Endothelial cell of umbilical vein (primary cell): ENCODE results near the gene LRRC59. TPM values are rescaled to one million over a fixed set of nuclear protein-coding genes. Genes with fewer than 3 reads are reported as not detected.

Experiments used
- BruUV-seq: library from RNA; stranded (reverse); fragments of 400-500 nt; replicated peaks from 2 replicates; lab custom pipeline; 2021; lab: Mats Ljungman, UMichigan
- CTCF ChIA-PET: fragments of 300-600, 350-600 bp; sonication (Branson Sonifier 250); formaldehyde crosslinking; loops from one replicate; lab custom pipeline; 2021; ENCODE audit warnings: antibody characterized with exemption, inconsistent platforms; lab: Charles Lee
- POLR2A ChIA-PET: fragments of 300-600, 350-600 bp; sonication (Branson Sonifier 250); formaldehyde crosslinking; loops from one replicate; lab custom pipeline; 2021; ENCODE audit warnings: antibody characterized with exemption, inconsistent platforms; lab: Charles Lee
- DNase-seq: peaks from one replicate; pipeline ENCODE4 v3.0.0-alpha.2; 2011; ENCODE audit warnings: low read depth, low spot score
- FAIRE-seq: peaks from 2 replicates; lab custom pipeline; 2011; peaks lifted over from hg19 to GRCh38; lab: Jason Lieb, UNC
- H2AFZ ChIP-seq: 2 replicates; pipeline ENCODE4 v1.6.0; 2012; ENCODE audit warnings: low read depth, low read length, control low read depth, inconsistent platforms
- H3K27ac ChIP-seq: 2 replicates; pipeline ENCODE4 v1.5.1; 2011; ENCODE audit warnings: low read depth, mild to moderate bottlenecking, control low read depth, low read length, moderate library complexity; ENCODE audit not compliant: insufficient read depth
- H3K27me3 ChIP-seq, 2 experiments: 2 replicates each; pipeline versions ENCODE4 v1.6.0 to v1.6.1; 2011; ENCODE audit warnings: low read length in 2 of 2, mixed read lengths in 1 of 2; ENCODE audit not compliant: control insufficient read depth in 2 of 2, insufficient read depth in 2 of 2
- H3K36me3 ChIP-seq, 2 experiments: 2 replicates in 1 of 2; 3 replicates in 1 of 2; pipeline ENCODE4 v1.5.1; 2011; ENCODE audit warnings: low read length in 2 of 2, mild to moderate bottlenecking in 1 of 2, moderate library complexity in 1 of 2; ENCODE audit not compliant: control insufficient read depth in 2 of 2, insufficient read depth in 2 of 2; ENCODE audit errors: extremely low read depth in 1 of 2
- H3K4me1 ChIP-seq: 3 replicates; pipeline ENCODE4 v1.5.1; 2011; ENCODE audit warnings: mild to moderate bottlenecking, low read length; ENCODE audit not compliant: control insufficient read depth, insufficient read depth; ENCODE audit errors: extremely low read depth
- H3K4me2 ChIP-seq: 2 replicates; pipeline ENCODE4 v1.6.1; 2011; ENCODE audit warnings: low read length, control low read depth, mixed read lengths; ENCODE audit not compliant: insufficient read depth
- H3K4me3 ChIP-seq, 3 experiments: fragments of 200-600 bp in 1 of 3; sonication (generic), shearing (Covaris generic) in 1 of 3; replicated peaks in 1 of 3; 2 replicates each; pipeline ENCODE4 v1.5.1; 2011 to 2016; ENCODE audit warnings: control low read depth in 3 of 3, low read length in 3 of 3, mild to moderate bottlenecking in 2 of 3, inconsistent platforms in 1 of 3, low read depth in 1 of 3, moderate library complexity in 1 of 3; ENCODE audit not compliant: insufficient read depth in 1 of 3
- H3K79me2 ChIP-seq: 2 replicates; pipeline ENCODE4 v1.6.0; 2012; ENCODE audit warnings: low read length, inconsistent platforms; ENCODE audit not compliant: control insufficient read depth, insufficient read depth
- H3K9ac ChIP-seq: replicated peaks from 2 replicates; pipeline ENCODE3; 2011; ENCODE audit warnings: low read length, control low read depth; ENCODE audit not compliant: insufficient read depth; ENCODE audit errors: extremely low read depth
- H3K9me1 ChIP-seq: replicated peaks from 3 replicates; pipeline ENCODE4 v1.6.0; 2011; ENCODE audit warnings: mild to moderate bottlenecking, low read length; ENCODE audit not compliant: control insufficient read depth, insufficient read depth; ENCODE audit errors: extremely low read depth
- H3K9me3 ChIP-seq: replicated peaks from 2 replicates; pipeline ENCODE4 v1.5.1; 2012; ENCODE audit warnings: low read length, inconsistent platforms; ENCODE audit not compliant: control insufficient read depth, insufficient read depth
- H4K20me1 ChIP-seq: replicated peaks from 2 replicates; pipeline ENCODE3; 2011; ENCODE audit warnings: mild to moderate bottlenecking, low read length; ENCODE audit not compliant: control insufficient read depth, insufficient read depth; ENCODE audit errors: extremely low read depth
- CTCF ChIP-seq, 2 donors: IDR thresholded peaks; 1 replicate in 1 of 2; 2 replicates in 1 of 2; pipeline ENCODE4 v1.5.1; 2011; ENCODE audit warnings: low read length in 2 of 2, mild to moderate bottlenecking in 2 of 2, moderate library complexity in 2 of 2, control low read depth in 1 of 2, inconsistent platforms in 1 of 2, low read depth in 1 of 2; ENCODE audit not compliant: insufficient read depth in 1 of 2; ENCODE audit errors: extremely low read depth in 1 of 2
- EZH2 ChIP-seq: IDR thresholded peaks from 2 replicates; pipeline ENCODE4 v1.6.1; 2012; ENCODE audit warnings: borderline replicate concordance, low read depth, mild to moderate bottlenecking, moderate library complexity, low read length, inconsistent platforms; ENCODE audit not compliant: severe bottlenecking
- FOS ChIP-seq: IDR thresholded peaks from 2 replicates; pipeline ENCODE4 v1.6.1; 2011; ENCODE audit warnings: mild to moderate bottlenecking, low read length, moderate library complexity, borderline replicate concordance; ENCODE audit not compliant: insufficient read depth
- GATA2 ChIP-seq: IDR thresholded peaks from 2 replicates; pipeline ENCODE4 v1.7.0; 2011; ENCODE audit warnings: low read depth, mild to moderate bottlenecking, moderate library complexity, mixed read lengths, low read length; ENCODE audit not compliant: insufficient read length, insufficient read depth
- JUN ChIP-seq: IDR thresholded peaks from 2 replicates; pipeline ENCODE4 v1.6.1; 2011; ENCODE audit warnings: borderline replicate concordance, low read depth; ENCODE audit not compliant: insufficient read length, insufficient read depth
- MYC ChIP-seq: IDR thresholded peaks from one replicate; pipeline ENCODE4 v1.6.1; 2011; ENCODE audit warnings: mild to moderate bottlenecking, low read depth, low read length
- POLR2A ChIP-seq: IDR thresholded peaks from 2 replicates; pipeline ENCODE4 v1.6.1; 2012; ENCODE audit warnings: low read depth, mild to moderate bottlenecking, control low read depth, low read length
- POLR2AphosphoS5 ChIP-seq: IDR thresholded peaks from 2 replicates; pipeline ENCODE4 v1.6.1; 2012; ENCODE audit warnings: low read depth, mild to moderate bottlenecking, control low read depth, low read length, moderate library complexity; ENCODE audit not compliant: insufficient read depth
- dilution Hi-C: fragments of 300-500 bp; cut with MboI; formaldehyde crosslinking; loops from one replicate; pipeline ENCODE4 v1.15.0; 2019; ENCODE audit warnings: low sequenced_read_pairs; ENCODE audit not compliant: extremely low pct_ligation_motif_present
- intact Hi-C: fragments of 100-400 bp; cut with micrococcal nuclease; formaldehyde crosslinking; loops from one replicate; pipeline ENCODE4 v1.10.0; 2022
- polyA plus RNA-seq, 4 experiments: library from polyadenylated mRNA; depleted of rRNA in 3 of 4; stranded (reverse) in 3 of 4; unstranded in 1 of 4; fragments of >200 nt; gene quantifications; 2 replicates each; pipeline versions ENCODE4 v1.2.1 to v1.2.3, GENCODE V29; 2011 to 2012; ENCODE audit warnings: missing spikeins in 1 of 4
- total RNA-seq: library from RNA; stranded (reverse); gene quantifications from 2 replicates; pipeline ENCODE4 v1.2.3, GENCODE V29; 2021
- TF ChIP-seq, protein P1 (sequence below): IDR thresholded peaks from 2 replicates; pipeline ENCODE4 v1.6.1; 2011; ENCODE audit not compliant: insufficient read depth, insufficient read length

Gene LRRC59
- total and polyA plus RNA-seq, 2 donors (not counting 3 experiments of a cell fraction or from before 2014, with no cell fraction given): 93.9 to 183 TPM

- FAIRE-seq (no peak), DNase-seq (no peak)
- Histone ChIP-seq H3K4me3 (no peak overlapping the region), H3K27me3 (no peaks in the 10 kb centered on the region), H3K4me2 (no peak overlapping the region), H3K9me1 (no peaks in the 10 kb centered on the region), H3K36me3 (peaks cover 0 to 4% of the 10 kb centered on the region in 2 experiments), H3K79me2 (no peaks in the 10 kb centered on the region), H4K20me1 (no peaks in the 10 kb centered on the region), H3K9me3 (no peaks in the 10 kb centered on the region), H3K27ac (no peak overlapping the region), H2AFZ (no peak overlapping the region), H3K9ac (no peak overlapping the region), H3K4me1 (no peaks in the 10 kb centered on the region)
- CTCF ChIA-PET: no interaction called here
- POLR2A ChIA-PET: no interaction called here
- TF ChIP-seq FOS: no peak
- TF ChIP-seq, protein P1, sequence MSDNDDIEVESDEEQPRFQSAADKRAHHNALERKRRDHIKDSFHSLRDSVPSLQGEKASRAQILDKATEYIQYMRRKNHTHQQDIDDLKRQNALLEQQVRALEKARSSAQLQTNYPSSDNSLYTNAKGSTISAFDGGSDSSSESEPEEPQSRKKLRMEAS: no peak
- TF ChIP-seq CTCF (IDR thresholded peaks at IDR 0.05; ENCODE audit: extremely low read depth in 1 of 2, insufficient read depth in 1 of 2, low read depth in 1 of 2, low read length in 2 of 2): no peak
- dilution Hi-C loops: no loop called here
- no TSS peak for BruUV-seq
- intact Hi-C loops: no loop called here
Measured at GRCh38 chr17:50440172-50440837, 43.0 kb upstream of the LRRC59 start.

- no peak for TF ChIP-seq POLR2AphosphoS5
- no peak for TF ChIP-seq MYC
- TF ChIP-seq JUN: no peak
- TF ChIP-seq POLR2A: no peak
- no peak for TF ChIP-seq GATA2
- no peak for TF ChIP-seq EZH2
- no peak for TF ChIP-seq FOS
- no peak for TF ChIP-seq CTCF (IDR thresholded peaks at IDR 0.05; ENCODE audit: extremely low read depth in 1 of 2, insufficient read depth in 1 of 2, low read depth in 1 of 2, low read length in 2 of 2)
- TF ChIP-seq, protein P1: no peak
- CTCF ChIA-PET: no interaction called here
- Histone ChIP-seq H3K27ac (no peak overlapping the region), H3K9me1 (no peaks in the 10 kb centered on the region), H2AFZ (no peak overlapping the region), H3K4me3 (no peak overlapping the region), H3K9me3 (no peaks in the 10 kb centered on the region), H3K9ac (no peak overlapping the region), H4K20me1 (no peaks in the 10 kb centered on the region), H3K36me3 (peaks cover 0 to 4% of the 10 kb centered on the region in 2 experiments), H3K4me2 (no peak overlapping the region), H3K79me2 (no peaks in the 10 kb centered on the region), H3K27me3 (no peaks in the 10 kb centered on the region), H3K4me1 (no peaks in the 10 kb centered on the region)
- intact Hi-C loops: no loop called here
- FAIRE-seq (no peak), DNase-seq (no peak)
- POLR2A ChIA-PET: interaction anchor here (0.5 kb wide), 1 partner anchor 47 kb away, joined by 3 read pairs; no protein-coding TSS in a partner anchor
- BruUV-seq: no TSS peak
- dilution Hi-C loops: no loop called here
Measured at GRCh38 chr17:50439008-50439407, 41.7 kb upstream of the LRRC59 start.
